GM18870 (cell line): ENCODE measurements around the gene EFCAB11.

Experiments used
- ATAC-seq: cut with Tn5 transposase; IDR thresholded peaks from one replicate; pipeline ENCODE4 v1.9.1; 2021; ENCODE audit warnings: moderate library complexity; ENCODE audit not compliant: unreplicated experiment

Gene EFCAB11

DNA sequence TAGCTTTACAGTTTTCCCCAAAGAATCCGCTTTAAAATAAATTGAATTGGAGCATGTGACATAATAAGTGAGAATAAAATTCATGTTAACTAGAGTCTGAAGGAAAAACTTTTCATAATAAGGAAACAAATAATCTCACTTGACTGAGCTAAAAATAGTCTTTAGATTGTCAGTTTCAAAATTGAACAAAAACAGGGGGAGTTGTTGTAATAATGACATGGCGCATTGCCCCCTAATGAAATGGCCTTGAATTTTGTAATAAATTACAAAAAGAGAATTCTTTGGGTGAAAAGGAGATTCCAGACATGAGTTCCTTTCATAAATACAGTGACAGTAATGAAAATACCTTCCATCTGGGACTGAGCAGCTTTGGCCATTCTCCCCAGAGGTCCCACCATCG, 178.6 kb downstream of the EFCAB11 start:
- no peak for ATAC-seq

DNA sequence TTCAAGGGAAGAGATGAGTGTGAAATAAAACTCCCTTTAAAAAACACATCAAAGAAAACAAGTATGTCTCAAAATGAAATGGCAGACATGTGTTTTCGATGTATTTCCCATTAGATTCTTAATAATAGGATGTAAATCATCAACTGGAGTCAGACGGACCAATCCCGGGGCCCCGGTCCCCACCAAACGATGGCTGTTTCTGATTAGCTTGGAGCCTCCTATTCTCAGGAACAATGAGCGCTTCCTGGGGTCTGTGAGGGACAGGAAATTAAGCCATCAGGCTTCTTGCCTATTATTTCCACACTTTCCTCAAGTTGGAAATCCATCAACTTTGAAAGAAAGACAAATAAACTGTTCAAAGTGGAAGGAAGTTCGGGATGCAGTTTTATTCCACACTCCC, 179.4 kb downstream of the EFCAB11 start:
- ATAC-seq: no peak

DNA sequence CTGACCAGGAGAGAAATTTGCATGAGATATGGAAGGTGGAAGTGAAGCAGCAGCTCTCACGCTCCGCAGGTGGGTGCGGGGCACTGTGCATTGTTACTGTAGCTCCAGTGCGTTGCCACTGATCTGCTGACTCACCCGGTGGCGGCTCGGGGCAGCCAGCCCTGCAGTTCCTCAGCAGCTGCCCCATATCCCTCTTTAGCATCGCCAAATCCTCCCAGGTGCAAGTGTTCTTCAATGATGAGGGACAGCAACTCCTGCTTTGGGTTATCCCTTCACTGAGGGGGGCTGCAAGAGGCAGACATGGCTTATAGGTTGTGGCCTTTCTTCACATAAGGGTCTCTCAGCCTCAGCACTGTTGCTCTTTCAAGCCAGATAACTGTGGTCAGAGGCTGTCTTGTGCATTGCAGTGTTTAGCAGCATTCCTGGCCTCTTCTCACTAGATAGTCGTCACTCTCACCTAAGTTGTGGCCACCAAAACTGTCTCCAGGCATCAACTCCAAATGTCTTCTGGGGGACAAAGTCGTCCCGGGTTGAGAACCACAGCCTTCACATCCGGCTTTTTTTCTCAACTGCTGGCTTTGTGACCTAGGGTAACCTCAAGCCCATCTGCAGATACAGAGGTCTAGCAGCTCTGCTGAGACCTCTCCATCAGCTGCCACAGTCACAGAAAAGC, 180.8 kb downstream of the EFCAB11 start:
- peak; percentile 86 for ATAC-seq

DNA sequence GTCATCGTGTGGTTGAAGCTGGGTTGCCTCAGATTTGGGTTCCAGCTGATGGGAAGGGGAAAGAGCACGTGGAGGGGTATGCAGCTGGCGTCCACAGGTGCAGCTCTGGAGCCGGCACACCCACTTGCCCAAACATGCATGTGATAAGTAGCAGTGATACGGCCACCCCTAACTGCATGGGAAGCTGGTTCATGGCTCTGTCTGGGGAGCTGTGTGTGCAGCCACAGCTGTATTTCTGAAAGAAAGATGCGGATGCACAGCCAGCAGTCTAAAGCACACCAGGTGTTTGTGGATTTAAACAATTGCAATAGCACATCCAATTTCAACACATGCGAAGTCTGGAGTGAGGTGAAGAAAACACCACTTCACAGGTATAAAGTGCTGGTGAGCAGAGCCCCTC, 181.4 kb downstream of the EFCAB11 start:
- ATAC-seq: peak; percentile 22

DNA sequence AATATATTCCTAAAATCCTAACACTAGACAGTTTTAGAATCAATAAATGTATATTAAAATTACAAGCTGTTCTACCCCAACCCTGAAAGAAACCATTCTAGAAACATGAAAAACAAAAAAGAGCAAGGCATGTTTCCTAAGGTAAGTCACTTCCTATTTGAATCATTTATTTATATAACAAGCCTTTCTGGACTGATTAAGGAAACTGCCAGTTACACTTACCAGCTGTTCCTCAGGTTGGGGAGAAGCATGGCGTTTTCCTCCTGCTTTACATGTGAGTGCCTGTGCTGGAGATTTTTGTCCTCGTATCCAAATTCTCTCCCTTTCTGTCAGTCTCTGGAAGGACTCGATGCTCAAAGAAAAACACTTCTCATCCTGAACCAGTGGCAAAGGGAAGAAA, 183.3 kb downstream of the EFCAB11 start:
- no peak for ATAC-seq

DNA sequence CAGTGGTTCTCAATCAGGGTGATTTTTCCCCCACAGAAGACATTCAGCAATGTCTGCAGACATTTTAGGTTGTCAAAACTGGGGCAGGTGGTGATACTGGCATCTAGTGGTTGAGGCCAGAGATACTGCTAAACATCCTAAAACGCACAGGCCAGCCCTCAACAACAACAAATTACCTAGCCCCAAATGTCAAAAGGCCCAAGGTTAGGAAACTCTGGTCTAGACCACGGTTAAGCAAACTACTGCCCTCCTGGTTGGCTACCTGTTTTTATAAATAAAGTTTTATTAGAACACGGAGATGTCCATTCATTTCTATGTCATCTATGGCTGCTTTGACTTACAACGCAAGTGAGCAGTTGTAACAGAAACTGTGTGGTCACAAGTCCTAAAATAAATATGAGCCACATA, 186.7 kb downstream of the EFCAB11 start:
- ATAC-seq: peak; percentile 79

DNA sequence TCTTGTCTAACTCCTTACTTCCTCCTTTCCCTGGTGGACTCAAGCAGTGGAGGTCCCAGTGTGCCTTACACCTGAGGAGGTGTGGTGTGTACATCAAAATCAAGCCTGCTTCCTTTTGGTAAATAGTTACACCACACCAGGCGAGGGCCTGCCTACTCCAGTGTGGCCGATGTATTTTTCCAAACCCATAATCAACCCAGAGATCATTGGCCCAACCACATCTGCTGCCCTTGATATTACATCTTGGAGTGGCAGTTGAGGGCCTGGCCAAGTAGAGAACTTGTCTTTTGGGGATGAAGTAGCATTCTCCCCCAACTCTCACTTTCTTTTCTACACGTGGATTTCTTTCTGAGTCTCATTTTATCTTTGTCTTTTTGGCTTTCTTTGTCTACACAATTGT, 187.4 kb downstream of the EFCAB11 start:
- ATAC-seq: no peak

DNA sequence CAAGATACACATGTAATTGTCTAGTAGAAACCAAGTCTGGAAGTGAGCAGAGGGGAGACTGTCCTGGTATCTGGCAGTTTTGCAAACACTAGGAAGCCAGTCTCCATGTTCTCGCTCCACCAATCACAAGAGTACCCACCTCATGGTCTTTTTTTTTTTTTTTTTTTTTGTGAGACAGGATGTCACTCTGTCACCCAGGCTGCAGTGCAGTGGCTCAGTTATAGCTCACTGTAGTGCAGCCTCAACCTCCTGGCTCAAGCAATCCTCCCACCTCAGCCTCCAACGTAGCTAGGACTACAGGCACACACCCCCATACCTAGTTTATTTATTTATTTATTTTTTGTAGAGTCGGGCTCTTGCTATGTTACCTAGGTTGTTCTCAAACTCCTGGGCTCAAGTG, 189.2 kb downstream of the EFCAB11 start:
- no peak for ATAC-seq

DNA sequence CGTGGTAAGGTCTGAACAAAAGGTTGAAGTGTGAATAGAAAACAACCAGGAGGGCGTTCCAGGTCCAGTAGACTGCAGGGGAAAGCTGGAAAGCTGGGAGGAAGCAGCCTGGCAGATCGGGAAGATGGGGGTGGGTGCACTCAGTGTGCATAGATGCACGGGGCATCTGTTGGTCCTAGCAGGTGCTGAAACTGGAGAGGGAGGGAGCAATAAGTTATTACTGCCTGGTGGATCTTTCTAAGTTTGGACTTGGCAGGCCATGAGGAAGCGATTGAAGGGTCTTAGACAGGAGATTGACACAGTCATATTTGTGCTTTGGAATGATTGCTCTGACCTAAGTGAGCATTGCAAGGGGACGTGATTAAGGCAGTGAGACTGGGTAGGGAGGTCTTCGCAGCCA, 194.4 kb downstream of the EFCAB11 start:
- no peak for ATAC-seq

DNA sequence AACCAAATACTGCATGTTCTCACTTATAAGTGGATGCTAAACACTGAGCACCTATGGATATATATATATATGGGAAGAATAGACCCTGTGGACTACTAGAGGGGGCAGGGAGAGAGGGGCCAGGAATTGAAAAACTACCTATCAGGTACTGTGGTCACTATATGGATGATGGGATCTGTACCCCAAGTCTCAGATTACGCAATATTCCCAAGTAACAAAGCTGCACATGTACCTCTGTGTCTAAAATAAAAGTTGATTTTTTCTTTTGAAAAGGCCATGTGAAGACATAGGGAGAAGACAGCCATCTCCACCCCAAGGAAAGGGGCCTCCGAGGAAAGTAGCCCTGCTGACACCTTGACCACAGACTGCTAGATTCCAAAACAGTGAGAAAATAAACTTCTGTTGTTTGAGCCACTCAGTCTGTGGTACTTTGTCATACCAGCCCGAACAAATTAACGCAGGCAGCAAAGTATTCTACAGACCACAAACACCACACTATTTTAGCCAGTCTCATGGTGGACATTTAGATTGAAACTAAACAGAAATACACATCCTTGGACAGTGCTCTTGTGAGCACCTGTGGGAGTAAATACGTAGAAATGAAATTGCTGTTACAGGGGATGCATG, 197.1 kb downstream of the EFCAB11 start:
- no peak for ATAC-seq

DNA sequence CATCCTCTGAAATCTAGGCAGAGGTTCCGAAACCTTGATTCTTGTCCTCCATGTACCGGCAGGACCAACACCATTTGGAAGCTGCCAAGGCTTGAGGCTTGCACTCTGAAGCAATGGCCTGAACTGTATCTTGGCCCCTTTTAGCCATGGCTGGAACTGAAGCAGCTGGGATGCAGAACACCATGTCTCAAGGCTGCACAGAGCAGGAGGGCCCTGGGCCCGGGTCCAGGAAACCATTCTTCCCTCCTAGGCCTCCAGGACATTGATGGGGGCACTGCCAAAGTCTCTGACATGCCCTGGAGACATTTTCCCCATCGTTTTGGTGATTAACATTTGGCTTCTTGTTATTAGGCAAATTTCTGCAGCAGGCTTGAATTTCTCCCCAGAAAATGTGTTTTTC, 198.7 kb downstream of the EFCAB11 start:
- ATAC-seq: no peak

DNA sequence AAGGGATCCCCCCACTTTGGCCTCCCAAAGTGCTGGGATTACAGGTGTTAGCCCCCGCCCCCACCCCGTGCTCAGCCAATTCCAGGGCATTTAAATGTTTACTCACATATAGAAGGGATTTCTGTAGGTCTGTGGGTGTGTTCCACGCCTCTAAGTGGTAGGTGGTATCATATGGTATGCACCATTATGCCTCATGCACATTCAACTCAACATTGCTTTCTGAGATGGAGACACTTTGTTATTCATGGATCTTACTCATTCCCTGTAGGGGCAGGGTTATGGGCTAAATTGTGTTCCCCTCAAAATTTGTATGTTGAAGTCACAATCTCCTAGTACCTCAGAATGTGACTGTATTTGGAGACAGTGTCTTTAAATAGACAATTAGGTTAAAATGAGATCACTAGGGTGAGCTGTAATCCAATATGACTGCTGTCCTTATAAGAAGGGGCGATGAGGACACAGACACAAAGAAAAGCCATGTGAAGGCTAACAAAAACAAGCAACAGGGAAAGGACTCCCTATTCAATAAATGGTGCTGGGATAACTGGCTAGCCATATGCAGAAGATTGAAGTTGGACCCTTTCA, 200.6 kb downstream of the EFCAB11 start:
- ATAC-seq: no peak

DNA sequence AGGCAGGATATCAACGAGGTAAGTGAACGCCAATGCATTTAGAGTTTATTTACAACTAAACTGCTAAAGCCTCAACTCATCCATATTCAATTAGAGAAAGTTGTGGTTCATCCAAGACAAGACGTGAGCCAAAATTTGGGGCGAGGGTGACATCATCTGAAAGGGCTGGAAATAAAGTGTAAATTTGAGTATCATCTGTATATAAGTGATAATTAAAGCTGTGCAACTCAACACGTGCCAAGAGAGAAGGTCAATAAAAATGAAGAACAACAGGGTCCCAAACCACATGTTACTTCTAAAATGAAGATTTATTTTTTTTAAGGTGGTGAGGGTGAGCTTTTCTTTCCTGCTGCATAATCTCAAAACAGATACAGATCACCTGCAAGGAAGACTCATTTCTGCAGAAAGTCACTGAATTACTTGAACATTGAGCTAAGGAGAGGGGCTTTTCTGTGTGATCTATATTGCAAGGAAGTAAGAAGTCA, 203.6 kb downstream of the EFCAB11 start:
- ATAC-seq: no peak

DNA sequence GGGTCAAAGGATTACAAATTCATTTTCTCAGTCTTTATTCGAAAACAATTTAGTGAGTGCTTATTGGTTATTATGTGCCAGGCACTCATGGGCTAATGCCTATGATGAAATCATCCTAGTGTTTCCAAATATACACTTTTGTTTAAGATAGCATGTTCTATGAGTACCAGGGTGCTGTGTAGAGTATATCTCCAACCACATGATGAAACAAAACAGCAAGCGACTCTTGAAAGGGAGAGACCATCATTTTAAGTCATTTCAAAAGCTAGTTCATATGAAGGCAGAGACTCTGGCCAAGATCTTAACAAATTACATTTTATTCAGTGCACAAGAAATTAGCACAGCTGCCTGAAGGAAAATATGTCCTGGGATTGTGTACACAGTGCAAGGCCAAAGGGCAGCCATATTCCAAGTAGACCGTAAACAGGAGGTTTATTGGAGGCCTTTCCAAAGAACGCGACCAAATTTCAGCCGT, 204.2 kb downstream of the EFCAB11 start:
- ATAC-seq: no peak

DNA sequence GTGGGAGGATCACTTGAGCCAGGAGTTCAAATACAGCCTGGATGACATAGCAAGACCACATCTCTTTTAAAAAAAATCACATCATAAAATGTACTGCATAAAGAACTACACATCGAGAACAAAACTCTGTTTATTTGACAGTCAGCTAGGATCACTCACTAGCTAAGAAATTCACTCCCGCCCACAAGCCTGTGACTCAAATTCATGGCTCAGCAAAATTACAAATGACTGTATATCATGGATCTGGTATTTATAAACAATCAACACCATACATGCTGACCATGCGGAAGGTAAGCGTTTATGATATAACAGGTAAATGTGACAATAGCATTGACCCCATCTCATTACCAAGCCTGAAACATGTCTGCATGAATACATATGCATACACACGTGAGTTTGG, 206.5 kb downstream of the EFCAB11 start:
- ATAC-seq: no peak

DNA sequence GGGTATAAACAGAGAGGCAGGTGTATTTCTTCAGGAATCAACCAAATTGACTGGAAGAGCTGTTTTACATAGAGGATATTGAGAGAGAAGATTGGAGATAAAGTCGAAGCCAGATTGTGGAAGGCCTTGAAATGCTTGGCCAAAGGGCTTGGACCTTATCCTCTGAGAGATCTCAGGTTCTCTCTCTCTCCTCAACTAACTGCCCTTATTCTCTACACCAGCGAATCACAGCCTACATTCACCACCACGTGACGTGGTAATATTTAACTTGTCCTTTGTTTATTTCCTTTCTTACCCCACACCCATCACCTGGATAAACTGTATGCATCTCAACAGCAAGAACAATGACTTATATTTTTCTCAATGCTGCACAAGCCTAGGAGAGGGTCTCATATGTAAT, 207.4 kb downstream of the EFCAB11 start:
- no peak for ATAC-seq

DNA sequence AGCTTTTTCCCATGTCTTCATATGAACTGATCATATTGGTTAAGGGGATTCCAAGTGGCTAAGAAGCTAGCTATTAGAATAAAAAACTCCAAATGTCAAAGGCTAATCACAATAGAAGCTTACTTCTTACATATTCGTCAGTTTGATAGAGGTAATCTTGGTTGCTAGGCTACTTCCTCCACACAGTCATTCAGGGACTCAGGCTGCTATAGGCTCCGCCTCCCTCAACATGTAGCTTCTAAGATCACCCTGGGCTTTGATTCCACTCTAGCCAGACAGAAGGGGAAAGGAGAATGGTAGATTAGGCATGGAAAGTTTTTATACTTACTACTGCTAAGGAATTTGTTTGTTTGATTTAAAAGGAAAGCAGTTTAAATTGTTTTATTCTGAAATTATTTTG, 207.9 kb downstream of the EFCAB11 start:
- ATAC-seq: no peak

DNA sequence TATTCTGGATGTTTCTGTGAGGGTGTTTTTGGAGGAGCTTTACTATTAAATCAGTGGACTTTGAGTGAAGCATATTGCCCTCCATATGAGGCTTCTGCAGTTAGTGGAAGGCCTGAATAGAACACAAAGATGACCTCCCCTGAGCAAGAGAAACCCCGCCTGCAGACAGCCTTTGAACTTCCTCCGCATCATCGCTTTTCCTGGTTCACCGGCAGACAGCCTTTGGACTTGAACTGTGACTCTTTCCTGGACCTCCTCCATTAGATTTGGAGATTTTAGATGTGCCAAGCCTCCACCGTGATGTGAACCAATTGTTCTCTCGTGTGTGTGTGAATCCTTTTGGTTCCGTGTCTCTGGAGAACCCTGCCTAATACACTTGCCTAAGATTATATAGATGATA, 208.4 kb downstream of the EFCAB11 start:
- ATAC-seq: no peak
